ENCODE measurements around the gene ATP6V1B1.

Gene ATP6V1B1

DNA sequence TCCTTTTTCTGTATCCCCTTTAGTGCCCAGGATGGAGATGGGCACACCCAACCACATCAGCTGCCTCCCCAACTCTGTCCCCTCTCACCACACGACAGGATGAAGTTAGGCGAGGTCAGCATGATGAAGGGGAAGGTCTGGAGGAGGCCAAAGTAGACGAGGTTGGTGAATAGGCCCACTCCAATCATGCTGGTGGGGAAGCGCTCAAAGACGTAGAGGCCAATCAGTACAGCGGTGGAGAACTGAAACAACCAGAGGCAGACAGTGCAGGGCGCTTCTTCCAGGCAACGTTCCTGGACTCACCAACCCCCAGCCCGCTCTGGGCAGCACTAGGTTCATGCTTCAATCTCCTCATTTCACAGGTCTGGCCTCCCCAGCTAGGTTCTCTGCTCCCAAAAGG, 56.0 kb downstream of the ATP6V1B1 start:
- H3K79me2 ChIP-seq (ENCODE audit: insufficient read depth, low read length), result peaks cover 45% of the 10 kb centered on the region
- no peak for TF ChIP-seq EZH2phosphoT487 (IDR thresholded peaks at IDR 0.05; ENCODE audit: borderline replicate concordance)
- TF ChIP-seq, protein P1, sequence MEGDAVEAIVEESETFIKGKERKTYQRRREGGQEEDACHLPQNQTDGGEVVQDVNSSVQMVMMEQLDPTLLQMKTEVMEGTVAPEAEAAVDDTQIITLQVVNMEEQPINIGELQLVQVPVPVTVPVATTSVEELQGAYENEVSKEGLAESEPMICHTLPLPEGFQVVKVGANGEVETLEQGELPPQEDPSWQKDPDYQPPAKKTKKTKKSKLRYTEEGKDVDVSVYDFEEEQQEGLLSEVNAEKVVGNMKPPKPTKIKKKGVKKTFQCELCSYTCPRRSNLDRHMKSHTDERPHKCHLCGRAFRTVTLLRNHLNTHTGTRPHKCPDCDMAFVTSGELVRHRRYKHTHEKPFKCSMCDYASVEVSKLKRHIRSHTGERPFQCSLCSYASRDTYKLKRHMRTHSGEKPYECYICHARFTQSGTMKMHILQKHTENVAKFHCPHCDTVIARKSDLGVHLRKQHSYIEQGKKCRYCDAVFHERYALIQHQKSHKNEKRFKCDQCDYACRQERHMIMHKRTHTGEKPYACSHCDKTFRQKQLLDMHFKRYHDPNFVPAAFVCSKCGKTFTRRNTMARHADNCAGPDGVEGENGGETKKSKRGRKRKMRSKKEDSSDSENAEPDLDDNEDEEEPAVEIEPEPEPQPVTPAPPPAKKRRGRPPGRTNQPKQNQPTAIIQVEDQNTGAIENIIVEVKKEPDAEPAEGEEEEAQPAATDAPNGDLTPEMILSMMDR (conservative IDR thresholded peaks at IDR 0.05; ENCODE audit: low read length), result no peak
- H2AFZ ChIP-seq (ENCODE audit: low read length), result no peak overlapping the region
- H3K4me2 ChIP-seq (ENCODE audit: low read depth, low read length, poor library complexity, severe bottlenecking), result peak overlapping the region; percentile 49
- H3K36me3 ChIP-seq (ENCODE audit: insufficient read depth, low read length), result peaks cover 45% of the 10 kb centered on the region
- peaks cover 27% of the 10 kb centered on the region for H4K20me1 ChIP-seq (ENCODE audit: insufficient read depth, low read length, poor library complexity, severe bottlenecking)
- peak overlapping the region; percentile 24 for H3K9ac ChIP-seq (ENCODE audit: low read depth, low read length, poor library complexity, severe bottlenecking)
- H3K4me3 ChIP-seq (ENCODE audit: low read length, poor library complexity, severe bottlenecking), result peak overlapping the region; percentile 13
- no peaks in the 10 kb centered on the region for H3F3A ChIP-seq (ENCODE audit: low read depth)
- H3K27me3 ChIP-seq (ENCODE audit: insufficient read depth, low read length, poor library complexity, severe bottlenecking), result no peaks in the 10 kb centered on the region
- peaks cover 32% of the 10 kb centered on the region for H3K4me1 ChIP-seq (ENCODE audit: insufficient read depth, low read length, poor library complexity, severe bottlenecking)
- no peaks in the 10 kb centered on the region for H3K9me3 ChIP-seq (ENCODE audit: insufficient read depth, low read depth, low read length)
- no peaks in the 10 kb centered on the region for H3K9me2 ChIP-seq (replicated peaks; ENCODE audit: low read depth, low read length)

DNA sequence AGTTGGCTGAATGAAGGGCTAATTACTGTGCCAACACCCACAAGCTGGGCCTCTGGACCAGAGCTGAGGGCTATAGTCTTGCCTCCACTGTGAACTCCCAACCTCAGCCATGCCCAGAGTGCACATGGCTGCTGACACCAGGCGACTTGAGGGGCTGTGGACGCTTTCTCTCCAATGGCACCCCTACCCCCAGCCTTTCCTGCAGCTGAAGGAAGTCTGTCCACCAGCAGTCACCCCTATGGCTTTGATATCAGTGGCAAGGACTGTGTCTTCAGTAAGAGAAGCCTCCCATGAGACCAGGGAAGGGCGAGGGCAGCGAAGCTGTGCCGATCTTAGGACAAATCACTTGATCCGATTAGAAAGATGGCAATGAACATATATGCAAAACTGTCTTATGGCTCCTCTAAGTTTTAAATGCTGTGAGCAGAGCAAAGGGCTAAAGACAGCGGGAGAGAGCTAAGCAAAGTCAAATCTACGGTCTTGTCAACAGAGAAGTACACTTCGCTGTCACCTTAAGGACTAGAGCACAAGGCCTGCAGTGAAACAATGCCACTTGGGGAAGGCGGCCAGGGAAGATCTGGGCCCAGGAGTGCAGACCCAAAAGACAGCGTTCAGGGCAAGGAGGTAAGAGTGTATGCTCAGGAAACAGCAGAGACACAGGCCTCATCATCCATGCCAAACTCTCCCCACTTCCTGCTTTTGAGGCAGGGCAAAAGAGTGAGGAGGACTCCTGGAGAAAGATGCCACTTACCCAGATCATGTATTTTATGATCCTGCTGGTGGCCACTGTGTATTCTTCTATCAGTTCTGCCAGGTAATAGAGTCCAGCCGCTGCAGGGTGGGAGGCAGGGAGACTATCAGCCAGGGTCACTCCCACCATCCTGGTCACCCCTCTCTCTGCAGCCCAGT, 57.5 kb downstream of the ATP6V1B1 start:
- peak overlapping the region; percentile 87 for H3K9ac ChIP-seq (ENCODE audit: low read depth, low read length, poor library complexity, severe bottlenecking)
- no peak overlapping the region for H2AFZ ChIP-seq (ENCODE audit: low read length)
- H3K27me3 ChIP-seq (ENCODE audit: insufficient read depth, low read length, poor library complexity, severe bottlenecking), result no peaks in the 10 kb centered on the region
- H3K4me2 ChIP-seq (ENCODE audit: low read depth, low read length, poor library complexity, severe bottlenecking), result peak overlapping the region; percentile 99
- peaks cover 45% of the 10 kb centered on the region for H3K79me2 ChIP-seq (ENCODE audit: insufficient read depth, low read length)
- peaks cover 32% of the 10 kb centered on the region; the same call in 1 of the 2 replicates for H3K36me3 ChIP-seq (ENCODE audit: insufficient read depth, low read length)
- H4K20me1 ChIP-seq (ENCODE audit: insufficient read depth, low read length, poor library complexity, severe bottlenecking), result peaks cover 27% of the 10 kb centered on the region
- H3F3A ChIP-seq (ENCODE audit: low read depth), result no peaks in the 10 kb centered on the region
- no peak for TF ChIP-seq EZH2phosphoT487 (IDR thresholded peaks at IDR 0.05; ENCODE audit: borderline replicate concordance)
- TF ChIP-seq, protein P1 (conservative IDR thresholded peaks at IDR 0.05; ENCODE audit: low read length), result no peak
- peak overlapping the region; percentile 92 for H3K4me3 ChIP-seq (ENCODE audit: low read length, poor library complexity, severe bottlenecking)
- H3K4me1 ChIP-seq (ENCODE audit: insufficient read depth, low read length, poor library complexity, severe bottlenecking), result peaks cover 32% of the 10 kb centered on the region
- no peaks in the 10 kb centered on the region for H3K9me2 ChIP-seq (replicated peaks; ENCODE audit: low read depth, low read length)
- H3K9me3 ChIP-seq (ENCODE audit: insufficient read depth, low read depth, low read length), result no peaks in the 10 kb centered on the region

DNA sequence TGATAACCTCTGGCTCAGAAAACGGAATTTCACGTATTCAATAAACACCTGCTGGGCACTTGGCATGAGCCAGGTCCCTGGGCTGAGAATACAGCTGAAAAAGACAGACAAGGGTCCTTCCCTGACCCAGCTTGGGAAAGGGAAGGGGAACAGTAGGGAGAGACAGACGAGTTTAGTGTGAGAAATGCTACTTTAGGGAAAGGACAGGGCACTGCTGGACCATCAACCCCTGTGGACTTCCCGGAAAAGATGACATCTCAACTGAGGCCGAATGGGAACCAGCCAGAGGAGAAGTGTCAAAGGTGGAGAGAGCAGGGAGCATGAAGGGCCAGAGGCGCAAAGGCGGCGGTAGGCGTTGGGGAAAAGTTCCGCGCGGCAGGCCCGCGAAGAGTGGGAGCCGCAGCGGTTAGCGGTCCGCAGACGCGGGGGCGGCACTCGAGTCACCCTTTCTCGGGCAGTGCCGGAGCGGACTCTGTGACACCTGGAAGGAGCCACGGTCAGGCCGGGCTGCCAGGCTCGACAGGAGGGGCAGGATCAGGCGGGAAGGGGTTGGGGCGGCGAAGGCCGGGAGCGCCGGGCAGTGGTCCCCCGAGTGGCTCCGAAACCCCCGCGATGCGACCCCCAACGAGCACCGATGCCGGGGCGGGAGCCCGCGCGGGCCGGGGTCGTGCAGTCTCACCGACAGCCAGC, 58.5 kb downstream of the ATP6V1B1 start:
- Histone ChIP-seq H3K9me3 (ENCODE audit: insufficient read depth, low read depth, low read length) (no peaks in the 10 kb centered on the region), H3F3A (ENCODE audit: low read depth) (no peaks in the 10 kb centered on the region), H3K4me3 (ENCODE audit: low read length, poor library complexity, severe bottlenecking) (peak overlapping the region; percentile 92), H2AFZ (ENCODE audit: low read length) (peak overlapping the region; percentile 82), H3K4me1 (ENCODE audit: insufficient read depth, low read length, poor library complexity, severe bottlenecking) (peaks cover 32% of the 10 kb centered on the region), H3K9me2 (replicated peaks; ENCODE audit: low read depth, low read length) (no peaks in the 10 kb centered on the region), H3K9ac (ENCODE audit: low read depth, low read length, poor library complexity, severe bottlenecking) (peak overlapping the region; percentile 87), H4K20me1 (ENCODE audit: insufficient read depth, low read length, poor library complexity, severe bottlenecking) (peaks cover 27% of the 10 kb centered on the region), H3K27me3 (ENCODE audit: insufficient read depth, low read length, poor library complexity, severe bottlenecking) (no peaks in the 10 kb centered on the region), H3K79me2 (ENCODE audit: insufficient read depth, low read length) (peaks cover 45% of the 10 kb centered on the region), H3K36me3 (ENCODE audit: insufficient read depth, low read length) (peaks cover 23% of the 10 kb centered on the region; the same call in 1 of the 2 replicates), H3K4me2 (ENCODE audit: low read depth, low read length, poor library complexity, severe bottlenecking) (peak overlapping the region; percentile 99)
- TF ChIP-seq EZH2phosphoT487 (IDR thresholded peaks at IDR 0.05; ENCODE audit: borderline replicate concordance), result no peak

Measured in Loucy (cell line).